Spleen (tissue), 11 donors: ENCODE results near the gene KIAA1328. TPM values are rescaled to one million over a fixed set of nuclear protein-coding genes. Genes with fewer than 3 reads are reported as not detected.

Experiments
- DNase-seq: peaks from one replicate; pipeline ENCODE4 v3.0.0-alpha.2; 2020
- H3K27ac ChIP-seq, 8 donors: fragments of 200-600 bp; sonication (generic) in 7 of 8; 1 replicate in 4 of 8; 2 replicates in 4 of 8; pipeline versions ENCODE4 v1.5.0 to v1.8.0; 2016 to 2021; ENCODE audit warnings: inconsistent platforms in 4 of 8, mild to moderate bottlenecking in 4 of 8, moderate library complexity in 1 of 8
- H3K27me3 ChIP-seq, 7 donors: fragments of 200-600 bp; sonication (generic) in 6 of 7; replicated peaks in 1 of 7; 1 replicate in 4 of 7; 2 replicates in 3 of 7; pipeline versions ENCODE4 v1.5.0 to v1.8.0; 2016 to 2021; ENCODE audit warnings: inconsistent platforms in 3 of 7, mild to moderate bottlenecking in 1 of 7
- H3K36me3 ChIP-seq, 6 donors: fragments of 200-600 bp; sonication (generic) in 5 of 6; 1 replicate in 4 of 6; 2 replicates in 2 of 6; pipeline versions ENCODE4 v1.5.0 to v1.8.0; 2016 to 2021; ENCODE audit warnings: inconsistent platforms in 2 of 6
- H3K4me1 ChIP-seq, 6 donors: fragments of 200-600 bp; sonication (generic) in 5 of 6; 1 replicate in 3 of 6; 2 replicates in 3 of 6; pipeline versions ENCODE4 v1.5.0 to v1.8.0; 2016 to 2021; ENCODE audit warnings: inconsistent platforms in 3 of 6
- H3K4me3 ChIP-seq, 8 donors: fragments of 200-600 bp; sonication (generic) in 7 of 8; 1 replicate in 4 of 8; 2 replicates in 4 of 8; pipeline versions ENCODE4 v1.5.0 to v1.8.0; 2016 to 2021; ENCODE audit warnings: inconsistent platforms in 4 of 8, mild to moderate bottlenecking in 4 of 8, moderate library complexity in 2 of 8
- H3K9me3 ChIP-seq, 8 donors: fragments of 200-600 bp; sonication (generic) in 7 of 8; 1 replicate in 4 of 8; 2 replicates in 4 of 8; pipeline versions ENCODE4 v1.5.0 to v1.8.0; 2016 to 2021; ENCODE audit warnings: inconsistent platforms in 4 of 8
- POLR2A ChIP-seq, 3 donors: fragments of 450-650 bp; IDR thresholded peaks; one replicate each; pipeline ENCODE4 v1.5.1; 2017; ENCODE audit warnings: antibody characterized with exemption in 3 of 3, mild to moderate bottlenecking in 1 of 3
- POLR2AphosphoS5 ChIP-seq, 3 donors: sonication (generic); formaldehyde crosslinking; IDR thresholded peaks; one replicate each; pipeline ENCODE4 v1.5.1; 2017; ENCODE audit warnings: antibody characterized with exemption in 3 of 3
- WGBS, 5 donors: extraction: QIAGEN DNeasy Blood & Tissue Kit in 3 of 5; methylation state at CpG; one replicate each; pipeline versions ENCODE4 v1.1.5 to v1.1.7; 2013 to 2018; 5-methylcytosine and 5-hydroxymethylcytosine counted together
- intact Hi-C: fragments of 100-400 bp; cut with DNase I; formaldehyde crosslinking; loops from one replicate; pipeline ENCODE4 v1.15.0; 2023; ENCODE audit warnings: low total_unique reads
- polyA plus RNA-seq, 3 donors: library from polyadenylated mRNA; stranded (reverse); fragments of 200-250 nt; gene quantifications; one replicate each; pipeline ENCODE4 v1.2.1, GENCODE V29; 2013
- total RNA-seq, 7 donors: library from RNA; depleted of rRNA in 3 of 7; stranded (reverse); fragments of >200 nt in 3 of 7; fragmentation: NEBNext Ultra II Directional in 4 of 7; extraction: Animal tissue kit (Norgen Biotek cat#: 25700) in 4 of 7; gene quantifications; one replicate each; pipeline versions ENCODE4 v1.1.0 to v1.2.1, GENCODE V29; 2016 to 2021
- TF ChIP-seq, protein P1 (sequence below), 11 experiments: fragments of 200-600 bp in 7 of 11; fragments of 450-650 bp in 4 of 11; sonication (generic) in 4 of 11; IDR thresholded peaks in 8 of 11; conservative IDR thresholded peaks in 3 of 11; 1 replicate in 7 of 11; 2 replicates in 4 of 11; pipeline versions ENCODE4 v1.4.0 to v1.8.0; 2016 to 2021; ENCODE audit warnings: antibody characterized with exemption in 11 of 11, inconsistent platforms in 4 of 11, mild to moderate bottlenecking in 1 of 11
- donor health status: healthy with polysubstance abuse.
- donor health status: DM: no; HTN: no; CAD: no; lungs with moderate emphysema.
- donor health status: DM: no; HTN: no; CAD: no.
- donor health status: Bipolar disorder and iron deficiency.
- donor health status: healthy.
- donor health status: DM: no; HTN: no; CAD: no.
- donor health status: DM: yes; HTN: yes; CAD: no.

Gene KIAA1328
- total and polyA plus RNA-seq, 10 donors, result 1.9 to 27.1 (median 14.9) TPM

DNA sequence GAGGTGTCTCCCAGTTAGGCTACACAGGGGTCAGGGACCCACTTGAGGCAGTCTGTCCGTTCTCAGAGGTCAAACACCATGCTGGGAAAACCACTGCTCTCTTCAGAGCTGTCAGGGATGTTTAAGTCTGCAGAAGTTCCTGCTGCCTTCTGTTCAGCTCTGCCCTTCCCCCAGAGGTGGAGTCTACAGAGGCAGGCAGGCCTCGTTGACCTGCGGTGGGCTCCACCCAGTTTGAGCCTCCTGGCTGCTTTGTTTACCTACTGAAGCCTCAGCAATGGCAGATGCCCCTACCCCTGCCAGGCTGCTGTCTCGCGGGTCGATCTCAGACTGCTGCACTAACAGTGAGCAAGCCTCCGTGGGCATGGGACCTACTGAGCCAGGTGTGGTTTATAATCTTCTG is 390.3 kb downstream of the KIAA1328 start:
- Histone ChIP-seq H3K4me3 (no peak overlapping the region), H3K27ac (no peak overlapping the region), H3K36me3 (peaks cover 0 to 15% (median 0%) of the 10 kb centered on the region in 6 donors), H3K9me3 (peaks cover 0 to 14% (median 3%) of the 10 kb centered on the region in 8 donors), H3K27me3 (no peaks in the 10 kb centered on the region), H3K4me1 (no peaks in the 10 kb centered on the region)
- peak; percentile 58 for DNase-seq
- intact Hi-C loops, result no loop called here
- no peak for TF ChIP-seq POLR2AphosphoS5 (IDR thresholded peaks at IDR 0.05)
- TF ChIP-seq, protein P1, sequence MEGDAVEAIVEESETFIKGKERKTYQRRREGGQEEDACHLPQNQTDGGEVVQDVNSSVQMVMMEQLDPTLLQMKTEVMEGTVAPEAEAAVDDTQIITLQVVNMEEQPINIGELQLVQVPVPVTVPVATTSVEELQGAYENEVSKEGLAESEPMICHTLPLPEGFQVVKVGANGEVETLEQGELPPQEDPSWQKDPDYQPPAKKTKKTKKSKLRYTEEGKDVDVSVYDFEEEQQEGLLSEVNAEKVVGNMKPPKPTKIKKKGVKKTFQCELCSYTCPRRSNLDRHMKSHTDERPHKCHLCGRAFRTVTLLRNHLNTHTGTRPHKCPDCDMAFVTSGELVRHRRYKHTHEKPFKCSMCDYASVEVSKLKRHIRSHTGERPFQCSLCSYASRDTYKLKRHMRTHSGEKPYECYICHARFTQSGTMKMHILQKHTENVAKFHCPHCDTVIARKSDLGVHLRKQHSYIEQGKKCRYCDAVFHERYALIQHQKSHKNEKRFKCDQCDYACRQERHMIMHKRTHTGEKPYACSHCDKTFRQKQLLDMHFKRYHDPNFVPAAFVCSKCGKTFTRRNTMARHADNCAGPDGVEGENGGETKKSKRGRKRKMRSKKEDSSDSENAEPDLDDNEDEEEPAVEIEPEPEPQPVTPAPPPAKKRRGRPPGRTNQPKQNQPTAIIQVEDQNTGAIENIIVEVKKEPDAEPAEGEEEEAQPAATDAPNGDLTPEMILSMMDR (IDR thresholded peaks at IDR 0.05 in 8 of 11, conservative IDR thresholded peaks at IDR 0.05 in 3 of 11), result no peak
- no peak for TF ChIP-seq POLR2A (IDR thresholded peaks at IDR 0.05)
- 78 to 94% (median 83%) methylated on average over 5 to 7 of the region's 7 CpGs for WGBS, 5 donors

DNA sequence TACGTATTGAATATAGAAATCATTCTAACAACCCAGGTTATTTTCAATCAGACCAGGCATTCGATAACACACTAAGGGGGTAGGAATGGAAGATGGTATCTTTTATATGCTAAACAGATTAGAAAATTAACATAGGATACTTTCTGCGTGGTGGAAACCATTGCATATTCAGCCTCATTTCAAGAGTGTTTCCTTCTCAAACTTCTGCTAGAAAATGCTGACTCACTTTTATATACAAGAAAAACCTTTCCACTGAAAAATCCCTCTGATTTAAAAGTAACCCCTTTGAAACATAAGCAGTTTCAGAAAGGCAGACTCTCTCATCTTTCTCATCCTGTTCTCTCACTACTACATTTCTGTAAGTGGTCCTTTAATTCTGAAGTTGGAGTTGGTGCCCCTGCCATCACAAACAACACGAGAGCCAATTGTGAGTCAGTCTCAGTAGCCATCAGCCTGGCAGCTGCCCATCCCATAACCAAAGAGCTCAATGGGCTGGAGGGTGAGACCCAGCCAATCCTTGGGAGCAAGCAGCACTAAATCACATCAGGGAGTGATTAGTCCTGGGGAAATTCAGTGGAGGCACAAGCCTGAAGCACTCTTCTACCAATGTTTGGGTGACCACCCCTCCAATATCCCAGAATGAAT is 393.5 kb downstream of the KIAA1328 start:
- 80 to 90% (median 83%) methylated on average over 4 of the region's 4 CpGs for WGBS, 5 donors
- intact Hi-C loops, result no loop called here
- Histone ChIP-seq H3K36me3 (peaks cover 0 to 15% (median 0%) of the 10 kb centered on the region in 6 donors), H3K27me3 (no peaks in the 10 kb centered on the region), H3K27ac (no peak overlapping the region), H3K4me3 (no peak overlapping the region), H3K4me1 (no peaks in the 10 kb centered on the region), H3K9me3 (peaks cover 0 to 9% (median 0%) of the 10 kb centered on the region in 8 donors)
- no peak for DNase-seq
- TF ChIP-seq POLR2AphosphoS5 (IDR thresholded peaks at IDR 0.05), result no peak

DNA sequence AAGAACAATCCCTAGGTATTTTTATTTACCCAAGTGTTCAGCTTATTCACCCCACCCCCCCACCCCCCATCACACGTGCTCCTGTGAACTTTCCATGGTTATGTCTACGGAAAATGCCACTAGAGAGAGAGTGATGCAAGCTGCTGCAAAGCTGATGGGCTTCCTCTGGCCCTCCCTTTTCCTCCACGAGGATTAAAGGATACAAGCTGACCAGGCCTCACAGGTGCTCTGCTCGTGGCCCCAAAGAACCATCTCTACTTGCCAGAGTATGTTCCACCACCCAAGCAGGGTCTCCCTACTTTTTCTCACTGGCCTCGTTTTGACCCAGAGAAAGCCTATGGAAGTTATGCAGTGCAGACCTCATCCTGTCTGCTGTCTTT is 394.1 kb downstream of the KIAA1328 start:
- Histone ChIP-seq H3K4me3 (no peak overlapping the region), H3K27ac (no peak overlapping the region), H3K27me3 (no peaks in the 10 kb centered on the region), H3K9me3 (peaks cover 0 to 9% (median 0%) of the 10 kb centered on the region in 8 donors), H3K4me1 (no peaks in the 10 kb centered on the region), H3K36me3 (peaks cover 0 to 15% (median 0%) of the 10 kb centered on the region in 6 donors)
- WGBS, 5 donors, result 53 to 84% (median 77%) methylated on average over 5 of the region's 5 CpGs
- no peak for DNase-seq
- intact Hi-C loops, result no loop called here
- TF ChIP-seq POLR2AphosphoS5 (IDR thresholded peaks at IDR 0.05) (no peak), POLR2A (IDR thresholded peaks at IDR 0.05) (no peak)
- TF ChIP-seq, protein P1 (IDR thresholded peaks at IDR 0.05 in 8 of 11, conservative IDR thresholded peaks at IDR 0.05 in 3 of 11), result no peak

DNA sequence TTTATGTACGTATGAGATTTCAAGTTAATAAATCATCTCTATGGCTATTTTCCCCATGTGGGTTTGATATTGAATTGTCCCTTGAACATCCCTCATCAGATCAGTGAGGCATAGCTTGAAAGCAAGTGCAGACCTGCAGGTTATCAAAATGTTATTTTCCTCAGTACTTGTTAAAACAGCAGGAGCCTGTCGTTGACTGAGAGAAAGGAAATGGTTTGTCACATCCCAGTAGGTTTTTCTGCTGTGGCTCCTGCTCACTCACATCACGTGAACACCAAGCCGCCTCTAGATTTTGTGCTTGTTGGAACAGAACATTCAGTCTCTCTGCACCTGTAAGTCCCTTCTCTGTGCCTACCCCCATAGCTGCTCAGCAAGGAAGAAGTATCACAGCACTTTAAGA is 396.4 kb downstream of the KIAA1328 start:
- H3K27me3 ChIP-seq, result no peaks in the 10 kb centered on the region
- intact Hi-C loops, result no loop called here
- H3K4me1 ChIP-seq, result no peaks in the 10 kb centered on the region
- H3K36me3 ChIP-seq, result peaks cover 0 to 15% (median 0%) of the 10 kb centered on the region in 6 donors
- TF ChIP-seq, protein P1 (IDR thresholded peaks at IDR 0.05 in 8 of 11, conservative IDR thresholded peaks at IDR 0.05 in 3 of 11), result no peak
- no peak for DNase-seq
- H3K4me3 ChIP-seq, result no peak overlapping the region
- H3K27ac ChIP-seq, result peak overlapping the region in 2 of 8 donors; percentile 33 to 34
- 64 to 73% (median 70%) methylated on average over 4 of the region's 4 CpGs for WGBS, 5 donors
- no peaks in the 10 kb centered on the region for H3K9me3 ChIP-seq
